Hepatic stellate cell (primary cell): ENCODE results near the gene TRDN.
"Not testable (repeated sequence)": the region's sequence is repeated elsewhere in the genome, so short reads cannot be mapped to it uniquely, and the experiment has no call there.

Experiments
- DNase-seq: peaks from one replicate; pipeline ENCODE4 v3.0.0; 2011; ENCODE audit warnings: low spot score

The TRDN gene

GRCh38 chr6:123503619-123504018 is 133.1 kb downstream of the TRDN start:
- DNase-seq = no peak

- no peak for DNase-seq
These were observed 139.7 kb downstream of the TRDN start for GRCh38 chr6:123497025-123497424.

- no peak for DNase-seq
These were observed 147.2 kb downstream of the TRDN start for GRCh38 chr6:123489589-123489988.

DNA sequence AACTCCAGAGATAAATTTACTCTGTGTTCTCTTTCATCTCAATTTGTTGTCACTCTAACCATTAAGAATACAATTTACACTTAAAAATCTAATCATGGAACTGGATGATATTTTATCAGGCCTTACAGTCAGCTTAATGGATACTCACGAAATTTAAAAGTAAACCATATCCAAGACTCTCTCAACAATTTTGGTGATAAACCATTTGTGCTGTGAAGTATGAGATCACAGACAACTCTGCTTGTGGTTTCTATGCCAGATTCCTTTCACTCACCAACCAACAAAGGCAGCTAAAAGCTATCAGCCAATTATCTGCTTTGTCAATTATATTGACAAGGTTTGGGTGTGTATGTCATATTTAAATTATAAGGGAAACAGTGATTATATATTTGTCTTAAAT is 155.8 kb downstream of the TRDN start:
- DNase-seq = no peak

GRCh38 chr6:123472025-123472702 is 164.6 kb downstream of the TRDN start:
- DNase-seq = not testable (repeated sequence)

- DNase-seq = no peak
These were observed 169.4 kb downstream of the TRDN start for GRCh38 chr6:123467392-123467791.

- DNase-seq = no peak
These were observed 174.6 kb downstream of the TRDN start for GRCh38 chr6:123462152-123462551.

- no peak for DNase-seq
These were observed 178.5 kb downstream of the TRDN start for GRCh38 chr6:123458218-123458617.

- no peak for DNase-seq
These were observed 179.9 kb downstream of the TRDN start for GRCh38 chr6:123456836-123457235.

DNA sequence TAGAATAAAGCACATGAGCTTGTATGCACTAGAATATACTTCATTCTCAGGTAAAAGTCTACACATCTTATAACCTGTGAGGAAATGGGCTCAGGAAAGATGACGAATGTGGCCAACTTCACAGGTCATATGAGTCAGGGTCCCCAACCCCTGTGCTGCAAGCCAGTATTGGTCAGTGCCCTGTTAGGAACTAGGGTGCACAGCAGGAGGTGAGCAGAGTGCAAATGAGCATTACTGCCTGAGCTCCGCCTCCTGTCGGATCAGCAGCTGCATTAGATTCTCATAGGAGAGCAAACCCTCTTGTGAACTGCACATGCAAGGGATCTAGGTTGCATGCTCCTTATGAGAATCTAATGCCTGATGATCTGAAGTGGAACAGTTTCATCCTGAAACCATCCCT is 182.3 kb downstream of the TRDN start:
- no peak for DNase-seq

GRCh38 chr6:123453071-123453470 is 183.7 kb downstream of the TRDN start:
- not testable (repeated sequence) for DNase-seq

GRCh38 chr6:123448306-123448884 is 188.4 kb downstream of the TRDN start:
- DNase-seq = no peak

DNA sequence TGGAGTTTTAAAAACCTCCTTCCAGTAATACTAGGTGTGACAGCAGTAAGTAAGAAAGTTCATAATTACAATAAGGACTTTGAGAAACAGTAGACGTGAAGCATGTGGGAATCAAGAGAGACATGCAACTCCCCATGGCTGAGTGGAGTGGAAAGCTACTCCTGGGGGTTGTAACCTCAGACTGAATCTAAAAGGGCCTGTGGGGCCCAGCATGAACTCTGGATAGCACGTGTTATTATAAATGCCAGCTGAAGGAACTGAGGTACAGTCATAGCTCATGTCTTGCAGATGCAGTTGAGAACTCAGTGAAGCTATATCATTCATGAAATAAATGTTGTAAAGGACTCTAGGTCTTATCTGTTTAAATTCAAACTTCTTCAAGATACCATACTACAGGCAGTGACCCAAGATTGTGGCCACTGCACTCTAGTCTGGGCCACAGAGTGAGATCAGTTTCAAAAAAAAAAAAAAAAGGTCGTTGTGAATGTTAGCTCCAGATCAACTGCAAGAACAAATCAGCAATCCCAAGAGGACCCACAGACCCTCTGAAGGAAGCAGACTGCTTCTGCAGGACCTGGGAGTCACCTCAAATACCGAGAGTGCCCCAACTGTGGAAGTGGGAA is 189.3 kb downstream of the TRDN start:
- DNase-seq = no peak

GRCh38 chr6:123439371-123439770 is 197.4 kb downstream of the TRDN start:
- DNase-seq = no peak

DNA sequence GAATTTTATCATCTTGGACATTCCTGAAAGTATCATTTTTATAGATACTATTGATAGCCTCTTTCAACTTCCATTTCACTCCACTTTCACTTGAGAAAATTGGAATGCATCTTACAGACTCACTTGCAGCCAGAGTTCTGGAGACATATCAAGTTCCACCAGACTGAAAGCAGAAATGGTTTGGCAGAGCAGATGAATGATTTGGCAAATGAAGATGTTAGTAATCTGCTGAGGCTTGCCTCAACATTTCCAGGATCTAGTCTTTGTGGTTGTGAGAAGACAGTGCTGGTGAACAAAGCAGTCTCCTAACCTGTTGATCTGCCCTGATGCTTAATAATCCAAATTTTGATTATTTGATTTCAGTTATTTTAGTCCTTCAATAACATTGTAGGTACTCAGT is 202.6 kb downstream of the TRDN start:
- DNase-seq = no peak

DNA sequence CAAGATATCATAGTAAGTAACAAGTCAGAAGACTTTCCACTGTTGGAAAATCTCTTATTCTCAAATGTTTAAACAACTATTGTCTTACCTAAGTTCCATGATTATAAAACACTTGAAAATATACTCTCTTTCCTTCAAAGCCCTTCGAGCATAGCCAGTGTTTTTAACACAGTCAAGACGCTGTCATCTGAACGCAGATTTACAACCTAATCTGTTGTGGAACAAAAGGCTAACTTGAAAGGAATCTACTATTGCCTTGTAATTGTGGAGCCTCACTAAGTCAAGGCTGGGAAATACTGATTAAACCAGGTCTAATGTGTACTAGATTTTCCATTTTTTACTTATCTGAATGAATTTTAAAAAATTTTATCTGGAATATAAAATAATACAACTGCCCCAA is 205.8 kb downstream of the TRDN start:
- DNase-seq = no peak

- DNase-seq = no peak
These were observed 209.7 kb downstream of the TRDN start for GRCh38 chr6:123427008-123427407.

DNA sequence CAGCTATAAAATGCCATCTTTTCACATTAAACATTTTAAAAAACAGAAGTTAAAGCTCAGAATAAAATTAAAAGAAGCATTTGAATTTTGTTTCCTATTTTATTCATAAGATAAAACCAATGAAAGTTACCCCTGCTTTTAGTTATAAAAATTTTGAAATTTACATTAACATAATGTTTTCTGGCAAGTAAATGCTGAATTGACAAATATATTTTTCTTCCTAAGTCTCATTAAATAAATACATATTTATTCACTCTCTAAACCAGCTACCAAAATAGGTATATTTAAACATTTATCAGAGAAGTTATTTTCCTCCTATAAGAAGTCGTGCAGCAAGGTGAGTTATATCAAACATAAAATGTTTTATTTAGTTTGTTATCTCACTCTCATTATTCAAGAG is 213.6 kb downstream of the TRDN start:
- DNase-seq = no peak

- DNase-seq = no peak
These were observed 216.2 kb downstream of the TRDN start for GRCh38 chr6:123420512-123420911.

DNA sequence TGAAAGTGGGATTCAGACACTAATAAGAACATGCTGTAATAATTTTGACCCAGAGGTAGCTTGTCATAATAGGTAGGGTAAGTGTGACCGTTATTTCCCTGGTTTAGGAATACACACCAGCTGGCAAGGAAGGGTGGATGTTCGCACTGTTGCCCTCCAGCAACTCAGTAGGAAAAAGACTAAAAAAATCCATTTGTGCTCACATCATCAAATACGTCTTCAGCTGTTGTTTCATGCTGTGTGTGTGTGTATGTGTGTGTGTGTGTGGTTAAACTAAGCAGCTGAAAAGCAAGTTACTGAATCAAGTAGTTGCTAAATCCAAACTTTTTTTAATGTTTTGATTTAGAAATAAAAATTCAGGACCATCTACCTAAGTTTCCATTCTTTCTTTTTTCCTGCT is 218.7 kb downstream of the TRDN start:
- DNase-seq = no peak

DNA sequence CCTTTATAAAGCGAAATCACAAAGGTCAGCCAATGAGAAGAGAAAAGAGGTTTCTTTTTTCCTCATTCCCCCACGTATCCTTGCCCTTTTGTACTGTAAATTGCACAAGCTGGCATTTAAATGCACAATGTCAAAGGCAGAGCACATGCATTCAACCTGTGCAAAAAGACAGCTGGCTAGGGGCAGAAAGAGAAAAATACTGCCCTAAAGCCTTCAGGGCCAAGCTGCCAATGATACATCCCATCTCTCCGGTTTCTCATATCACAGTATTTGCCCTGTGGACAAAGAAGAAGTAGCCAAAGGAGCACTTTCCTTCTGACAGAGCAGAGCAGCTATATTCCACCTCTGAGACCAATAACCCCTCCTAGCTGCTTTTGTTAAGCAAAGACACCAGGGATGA is 219.2 kb downstream of the TRDN start:
- DNase-seq = no peak

- peak; percentile 1 for DNase-seq
These were observed 220.8 kb downstream of the TRDN start for GRCh38 chr6:123415844-123416468.

GRCh38 chr6:123404975-123405374 is 231.8 kb downstream of the TRDN start:
- DNase-seq = no peak
